BJ (cell line): ENCODE results near the gene FAM3B. TPM values are rescaled to one million over a fixed set of nuclear protein-coding genes. Genes with fewer than 3 reads are reported as not detected.

Experiments used
- CTCF ChIA-PET: fragments of 350-600 bp; formaldehyde crosslinking; extraction: SDS; loops from one replicate; lab custom pipeline; 2021; ENCODE audit warnings: antibody characterized with exemption, inconsistent platforms; lab: Yijun Ruan, JAX
- POLR2A ChIA-PET: fragments of 300-600 bp; sonication (Branson Sonifier 250); formaldehyde crosslinking; extraction: SDS; loops from one replicate; lab custom pipeline; 2021; ENCODE audit warnings: antibody characterized with exemption; lab: Charles Lee
- DNase-seq: peaks from one replicate; pipeline ENCODE4 v3.0.0-alpha.2; 2011; ENCODE audit warnings: low read depth
- H3K27me3 ChIP-seq: 2 replicates; pipeline ENCODE4 v1.6.0; 2011; ENCODE audit warnings: low read length; ENCODE audit not compliant: control insufficient read depth, insufficient read depth
- H3K36me3 ChIP-seq: 2 replicates; pipeline ENCODE4 v1.5.1; 2011; ENCODE audit warnings: low read length; ENCODE audit not compliant: control insufficient read depth, insufficient read depth
- H3K4me3 ChIP-seq: 2 replicates; pipeline ENCODE4 v1.5.1; 2011; ENCODE audit warnings: low read depth, mild to moderate bottlenecking, control low read depth, low read length
- polyA plus RNA-seq: library from polyadenylated mRNA; depleted of rRNA; stranded (reverse); fragments of >200 nt; gene quantifications from 2 replicates; pipeline ENCODE4 v1.2.3, GENCODE V29; 2011
- TF ChIP-seq, protein P1 (sequence below): IDR thresholded peaks from 2 replicates; pipeline ENCODE4 v1.5.1; 2011; ENCODE audit warnings: low read depth, mild to moderate bottlenecking, control low read depth, inconsistent platforms, low read length, moderate library complexity; ENCODE audit not compliant: insufficient read depth

FAM3B gene
- polyA plus RNA-seq, 1 experiment, result not detected

- TF ChIP-seq, protein P1, sequence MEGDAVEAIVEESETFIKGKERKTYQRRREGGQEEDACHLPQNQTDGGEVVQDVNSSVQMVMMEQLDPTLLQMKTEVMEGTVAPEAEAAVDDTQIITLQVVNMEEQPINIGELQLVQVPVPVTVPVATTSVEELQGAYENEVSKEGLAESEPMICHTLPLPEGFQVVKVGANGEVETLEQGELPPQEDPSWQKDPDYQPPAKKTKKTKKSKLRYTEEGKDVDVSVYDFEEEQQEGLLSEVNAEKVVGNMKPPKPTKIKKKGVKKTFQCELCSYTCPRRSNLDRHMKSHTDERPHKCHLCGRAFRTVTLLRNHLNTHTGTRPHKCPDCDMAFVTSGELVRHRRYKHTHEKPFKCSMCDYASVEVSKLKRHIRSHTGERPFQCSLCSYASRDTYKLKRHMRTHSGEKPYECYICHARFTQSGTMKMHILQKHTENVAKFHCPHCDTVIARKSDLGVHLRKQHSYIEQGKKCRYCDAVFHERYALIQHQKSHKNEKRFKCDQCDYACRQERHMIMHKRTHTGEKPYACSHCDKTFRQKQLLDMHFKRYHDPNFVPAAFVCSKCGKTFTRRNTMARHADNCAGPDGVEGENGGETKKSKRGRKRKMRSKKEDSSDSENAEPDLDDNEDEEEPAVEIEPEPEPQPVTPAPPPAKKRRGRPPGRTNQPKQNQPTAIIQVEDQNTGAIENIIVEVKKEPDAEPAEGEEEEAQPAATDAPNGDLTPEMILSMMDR, result no peak
- DNase-seq, result no peak
- CTCF ChIA-PET, result no interaction called here
- Histone ChIP-seq H3K36me3 (no peaks in the 10 kb centered on the region), H3K4me3 (no peak overlapping the region), H3K27me3 (no peaks in the 10 kb centered on the region; the same call in 1 of the 2 replicates)
- POLR2A ChIA-PET, result no interaction called here
Measured at GRCh38 chr21:41337515-41337914, 20.9 kb downstream of the FAM3B start.

- no peaks in the 10 kb centered on the region for H3K36me3 ChIP-seq
- no peak for DNase-seq
- CTCF ChIA-PET, result interaction anchor here (0.7 kb wide), 1 partner anchor 55 kb away, joined by 3 read pairs; no protein-coding TSS in a partner anchor
- no peaks in the 10 kb centered on the region; the same call in 1 of the 2 replicates for H3K27me3 ChIP-seq
- TF ChIP-seq, protein P1, result no peak
- no peak overlapping the region for H3K4me3 ChIP-seq
- POLR2A ChIA-PET, result interaction anchor here (0.6 kb wide), 1 partner anchor 129 kb away, joined by 4 read pairs; no protein-coding TSS in a partner anchor
Measured at GRCh38 chr21:41338455-41338854, 21.9 kb downstream of the FAM3B start.

GRCh38 chr21:41342035-41342434 lies 25.4 kb downstream of the FAM3B start:
- CTCF ChIA-PET, result interaction anchor here (0.6 kb wide), 1 partner anchor 803 kb away, joined by 4 read pairs; no protein-coding TSS in a partner anchor
- Histone ChIP-seq H3K36me3 (no peaks in the 10 kb centered on the region), H3K27me3 (no peaks in the 10 kb centered on the region; the same call in 1 of the 2 replicates), H3K4me3 (no peak overlapping the region)
- no peak for DNase-seq
- TF ChIP-seq, protein P1, result no peak
- POLR2A ChIA-PET, result no interaction called here

- no peaks in the 10 kb centered on the region for H3K36me3 ChIP-seq
- CTCF ChIA-PET, result interaction anchor here (0.6 to 0.7 kb wide), 3 partner anchors 29 to 473 kb away, joined by 3 read pairs; no protein-coding TSS in a partner anchor
- POLR2A ChIA-PET, result no interaction called here
- no peak for DNase-seq
- H3K27me3 ChIP-seq, result peaks cover under 1% of the 10 kb centered on the region; the same call in 1 of the 2 replicates
- H3K4me3 ChIP-seq, result no peak overlapping the region
- TF ChIP-seq, protein P1, result no peak
Measured at GRCh38 chr21:41344146-41344545, 27.5 kb downstream of the FAM3B start.

DNA sequence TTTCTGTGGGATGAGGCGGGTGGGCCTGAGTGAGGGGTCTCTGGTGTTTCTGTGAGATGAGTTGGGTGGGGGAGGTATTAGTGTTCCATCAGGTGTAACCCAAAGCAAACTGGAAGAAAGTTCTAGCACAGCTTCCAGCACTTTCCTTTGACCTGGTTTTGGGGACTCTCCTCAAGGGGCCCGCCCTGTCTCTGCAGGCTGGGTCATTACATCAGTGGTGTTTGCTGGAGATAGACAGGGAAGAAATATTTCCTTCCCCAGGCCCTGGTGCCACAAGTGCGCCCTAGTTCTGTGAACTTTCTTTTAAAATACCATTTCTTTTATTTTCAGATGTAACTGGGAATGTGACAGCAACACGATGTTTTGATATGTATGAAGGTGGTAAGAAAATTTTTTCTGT lies 28.8 kb downstream of the FAM3B start:
- no peaks in the 10 kb centered on the region for H3K36me3 ChIP-seq
- H3K4me3 ChIP-seq, result no peak overlapping the region
- ChIA-PET CTCF (no interaction called here), POLR2A (no interaction called here)
- H3K27me3 ChIP-seq, result peaks cover 3% of the 10 kb centered on the region; the same call in 1 of the 2 replicates
- no peak for DNase-seq
- TF ChIP-seq, protein P1, result no peak
